Gastrocnemius medialis (tissue), 4 donors: ENCODE measurements around the gene KLF15. TPM values are rescaled to one million over a fixed set of nuclear protein-coding genes. Genes with fewer than 3 reads are reported as not detected.

Source experiments
- ATAC-seq, 2 donors: fragments of 150-250 bp; one replicate each; pipeline ENCODE4 v1.9.1; 2016
- DNase-seq, 2 donors: peaks; one replicate each; pipeline ENCODE4 v3.0.0-alpha.2; 2019
- H3K27ac ChIP-seq, 4 donors: fragments of 200-600 bp; sonication (generic); 1 replicate in 1 of 4; 2 replicates in 3 of 4; pipeline ENCODE4 v1.5.1; 2016 to 2018; ENCODE audit warnings: mild to moderate bottlenecking in 2 of 4, moderate library complexity in 1 of 4
- H3K27me3 ChIP-seq, 3 donors: fragments of 200-600 bp; sonication (generic) in 2 of 3; 1 replicate in 1 of 3; 2 replicates in 2 of 3; pipeline versions ENCODE4 v1.5.1 to v1.6.0; 2016 to 2019; ENCODE audit warnings: mild to moderate bottlenecking in 1 of 3, moderate library complexity in 1 of 3
- H3K36me3 ChIP-seq, 2 donors: fragments of 200-600 bp; sonication (generic) in 1 of 2; one replicate each; pipeline ENCODE4 v1.5.1; 2017 to 2018
- H3K4me1 ChIP-seq, 2 donors: fragments of 200-600 bp; sonication (generic) in 1 of 2; one replicate each; pipeline ENCODE4 v1.5.1; 2016 to 2017; ENCODE audit warnings: mild to moderate bottlenecking in 2 of 2
- H3K4me3 ChIP-seq, 4 donors: fragments of 200-600 bp; sonication (generic) in 3 of 4; 1 replicate in 1 of 4; 2 replicates in 3 of 4; pipeline ENCODE4 v1.5.1; 2016 to 2019; ENCODE audit warnings: mild to moderate bottlenecking in 2 of 4
- H3K9me3 ChIP-seq, 3 donors: fragments of 200-600 bp; sonication (generic) in 2 of 3; 1 replicate in 1 of 3; 2 replicates in 2 of 3; pipeline ENCODE4 v1.5.1; 2016 to 2019
- CTCF ChIP-seq, 5 experiments: fragments of 450-650 bp in 3 of 5; fragments of 200-600 bp in 2 of 5; sonication (generic) in 2 of 5; IDR thresholded peaks in 4 of 5; conservative IDR thresholded peaks in 1 of 5; 1 replicate in 4 of 5; 2 replicates in 1 of 5; pipeline ENCODE4 v1.5.1; 2016 to 2019; ENCODE audit warnings: antibody characterized with exemption in 5 of 5, mild to moderate bottlenecking in 3 of 5, moderate library complexity in 3 of 5
- POLR2A ChIP-seq, 2 donors: fragments of 450-650 bp; IDR thresholded peaks; one replicate each; pipeline ENCODE4 v1.6.1; 2017; ENCODE audit warnings: antibody characterized with exemption in 2 of 2, mild to moderate bottlenecking in 2 of 2, moderate library complexity in 2 of 2
- in situ Hi-C, 4 donors: fragments of 200-750 bp; cut with MboI; loops; one replicate each; pipeline versions ENCODE4 v1.15.0 to v1.8.0; 2017; ENCODE audit warnings: low sequenced_read_pairs in 4 of 4
- intact Hi-C: fragments of 100-400 bp; cut with DNase I; formaldehyde crosslinking; loops from one replicate; pipeline ENCODE4 v1.15.1; 2023; ENCODE audit warnings: low total_unique reads
- total RNA-seq, 4 donors: library from RNA; depleted of rRNA; stranded (reverse); fragments of >200 nt; gene quantifications; one replicate each; pipeline versions ENCODE4 v1.1.0 to v1.2.3, GENCODE V29; 2016

Gene KLF15
- total RNA-seq, 4 donors from 2014 or later = 75.1 to 157 (median 106) TPM

- TF ChIP-seq CTCF (IDR thresholded peaks at IDR 0.05 in 4 of 5, conservative IDR thresholded peaks at IDR 0.05 in 1 of 5) (no peak), POLR2A (IDR thresholded peaks at IDR 0.05) (no peak)
- H3K4me3 ChIP-seq = no peak overlapping the region
- ATAC-seq (no peak), DNase-seq (no peak)
- no peak overlapping the region for H3K27ac ChIP-seq
- no peaks in the 10 kb centered on the region for H3K9me3 ChIP-seq
- no peaks in the 10 kb centered on the region for H3K36me3 ChIP-seq
- intact Hi-C loops = no loop called here
- H3K27me3 ChIP-seq = no peaks in the 10 kb centered on the region
- H3K4me1 ChIP-seq = peaks cover 25% of the 10 kb centered on the region in 2 donors
- in situ Hi-C loops = loop anchor here in 1 of 4 donors (25.0 kb wide), 1 partner anchor 239 kb away; no protein-coding TSS in a partner anchor
Measured at GRCh38 chr3:126376444-126376843, 19.2 kb upstream of the KLF15 start.

- H3K4me1 ChIP-seq = peaks cover 25 to 26% of the 10 kb centered on the region in 2 donors
- in situ Hi-C loops = loop anchor here in 1 of 4 donors (25.0 kb wide), 1 partner anchor 239 kb away; no protein-coding TSS in a partner anchor
Measured at GRCh38 chr3:126375835-126376331, 18.7 kb upstream of the KLF15 start.

GRCh38 chr3:126373682-126374601, 16.7 kb upstream of the KLF15 start:
- no peaks in the 10 kb centered on the region for H3K36me3 ChIP-seq
- no peaks in the 10 kb centered on the region for H3K27me3 ChIP-seq
- H3K4me1 ChIP-seq = peaks cover 40 to 41% of the 10 kb centered on the region in 2 donors
- no peak overlapping the region for H3K4me3 ChIP-seq
- H3K27ac ChIP-seq = peak overlapping the region; percentile 68 to 76 (median 73)
- in situ Hi-C loops (no loop called here), intact Hi-C loops (no loop called here)
- peak; percentile 66 to 84 for DNase-seq
- no peaks in the 10 kb centered on the region for H3K9me3 ChIP-seq
- ATAC-seq = peak; percentile 62 to 76
- TF ChIP-seq POLR2A (IDR thresholded peaks at IDR 0.05) = no peak
- no peak for TF ChIP-seq CTCF (IDR thresholded peaks at IDR 0.05 in 4 of 5, conservative IDR thresholded peaks at IDR 0.05 in 1 of 5)

More at GRCh38 chr3:126375835-126376331, 18.7 kb upstream of the KLF15 start:
- TF ChIP-seq POLR2A (IDR thresholded peaks at IDR 0.05) (no peak), CTCF (IDR thresholded peaks at IDR 0.05 in 4 of 5, conservative IDR thresholded peaks at IDR 0.05 in 1 of 5) (no peak)
- Histone ChIP-seq H3K9me3 (no peaks in the 10 kb centered on the region), H3K4me3 (no peak overlapping the region), H3K27ac (no peak overlapping the region), H3K36me3 (no peaks in the 10 kb centered on the region), H3K27me3 (no peaks in the 10 kb centered on the region)
- no peak for ATAC-seq
- intact Hi-C loops = no loop called here
- peak in 1 of 2 donors; percentile 12 for DNase-seq

GRCh38 chr3:126373146-126373613, 16.0 kb upstream of the KLF15 start:
- H3K27ac ChIP-seq = peak overlapping the region in 3 of 4 donors; percentile 68 to 76 (median 75)
- H3K4me1 ChIP-seq = peaks cover 40 to 41% of the 10 kb centered on the region in 2 donors
- in situ Hi-C loops (no loop called here), intact Hi-C loops (no loop called here)
- H3K27me3 ChIP-seq = no peaks in the 10 kb centered on the region
- peak in 1 of 2 donors; percentile 4 for DNase-seq
- no peaks in the 10 kb centered on the region for H3K36me3 ChIP-seq
- no peaks in the 10 kb centered on the region for H3K9me3 ChIP-seq
- ATAC-seq = no peak
- TF ChIP-seq POLR2A (IDR thresholded peaks at IDR 0.05) (no peak), CTCF (IDR thresholded peaks at IDR 0.05 in 4 of 5, conservative IDR thresholded peaks at IDR 0.05 in 1 of 5) (no peak)
- no peak overlapping the region for H3K4me3 ChIP-seq
